Stimulated activated CD4-positive, alpha-beta T cell treated with anti-CD3 and anti-CD28 coated beads, TNF-alpha, amount 100 ng/mL, for 1 hour (primary cell): ENCODE results near the gene TXNDC15.

Source experiments
- DNase-seq, 3 donors: peaks; one replicate each; pipeline ENCODE4 v3.0.0-alpha.2; 2020; ENCODE audit warnings: low read depth in 3 of 3, low spot score in 1 of 3

TXNDC15 gene

DNA sequence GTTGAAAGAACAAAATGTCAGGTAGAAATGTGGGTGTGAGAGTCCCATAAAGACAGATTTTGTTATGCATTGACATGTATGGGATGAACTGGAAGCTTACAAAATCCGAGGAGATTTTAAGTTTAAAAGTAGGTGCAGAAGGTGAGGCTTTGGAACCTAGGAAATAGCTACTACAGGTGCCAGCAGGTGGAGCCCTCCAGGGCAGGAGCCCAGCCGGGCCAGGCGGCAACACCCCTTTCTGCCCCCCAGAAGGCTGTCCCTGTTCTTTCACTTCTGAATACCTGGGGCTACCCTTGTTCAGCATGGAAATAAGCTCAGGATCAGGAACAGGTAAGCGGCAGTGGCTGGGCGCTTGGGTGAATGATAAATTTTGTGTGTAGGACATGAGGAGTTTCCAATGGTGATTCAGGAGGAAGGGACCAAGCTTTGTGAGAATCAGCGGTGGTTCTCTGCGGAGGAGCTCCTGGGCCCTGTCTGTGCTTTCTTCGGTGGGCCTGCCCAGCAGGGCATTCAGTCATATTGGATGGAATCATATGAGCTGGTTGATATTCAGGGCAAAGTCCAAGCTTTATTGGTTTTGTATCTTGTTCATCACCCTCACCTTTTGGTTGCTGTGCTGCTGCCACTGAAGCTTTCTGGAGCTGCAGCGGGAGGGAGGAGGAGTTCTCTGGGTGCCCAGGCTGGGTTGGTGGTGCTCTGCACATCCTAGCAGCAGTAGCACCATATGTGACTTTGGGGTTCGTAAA lies 43.1 kb downstream of the TXNDC15 start:
- DNase-seq = no peak

GRCh38 chr5:134918861-134919260 lies 44.7 kb downstream of the TXNDC15 start:
- DNase-seq = no peak

DNA sequence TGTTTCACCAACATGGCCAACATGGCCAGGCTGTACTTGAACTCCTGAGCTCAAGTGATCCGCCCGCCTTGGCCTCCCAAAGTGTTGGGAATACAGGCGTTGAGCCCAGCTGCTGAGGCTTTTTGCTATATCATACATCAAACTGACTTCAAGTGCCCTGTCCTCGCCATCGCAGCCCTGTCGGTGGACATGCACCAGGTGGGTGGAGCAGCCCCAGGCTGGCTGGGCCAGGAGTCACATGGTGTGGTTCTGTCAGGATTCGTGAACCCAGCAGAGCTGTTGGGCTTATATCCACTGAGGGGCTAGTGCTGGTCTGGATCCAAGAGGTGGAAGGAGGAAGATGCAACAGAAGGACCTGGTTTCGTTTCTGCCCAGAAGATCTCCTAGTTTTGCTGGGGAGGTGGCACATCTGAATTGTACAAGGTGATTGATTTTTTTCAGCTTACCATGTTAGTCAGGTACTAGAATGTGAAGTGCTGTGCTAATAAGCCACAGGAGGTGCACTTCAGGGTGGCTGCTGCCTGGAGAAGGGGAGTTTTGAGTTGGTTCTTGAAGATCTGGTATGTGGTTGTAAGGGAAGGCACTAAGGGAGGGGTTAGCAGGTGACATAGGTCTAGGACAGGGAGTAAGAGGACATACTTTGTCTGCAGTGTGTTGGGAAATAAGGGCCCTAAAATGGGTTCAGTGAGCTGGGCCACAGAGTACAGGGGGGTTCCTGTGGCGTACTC lies 46.8 kb downstream of the TXNDC15 start:
- no peak for DNase-seq

- DNase-seq = no peak
Observed at GRCh38 chr5:134932508-134932907, 58.3 kb downstream of the TXNDC15 start.

- DNase-seq = no peak
Observed at GRCh38 chr5:134934202-134934601, 60.0 kb downstream of the TXNDC15 start.

DNA sequence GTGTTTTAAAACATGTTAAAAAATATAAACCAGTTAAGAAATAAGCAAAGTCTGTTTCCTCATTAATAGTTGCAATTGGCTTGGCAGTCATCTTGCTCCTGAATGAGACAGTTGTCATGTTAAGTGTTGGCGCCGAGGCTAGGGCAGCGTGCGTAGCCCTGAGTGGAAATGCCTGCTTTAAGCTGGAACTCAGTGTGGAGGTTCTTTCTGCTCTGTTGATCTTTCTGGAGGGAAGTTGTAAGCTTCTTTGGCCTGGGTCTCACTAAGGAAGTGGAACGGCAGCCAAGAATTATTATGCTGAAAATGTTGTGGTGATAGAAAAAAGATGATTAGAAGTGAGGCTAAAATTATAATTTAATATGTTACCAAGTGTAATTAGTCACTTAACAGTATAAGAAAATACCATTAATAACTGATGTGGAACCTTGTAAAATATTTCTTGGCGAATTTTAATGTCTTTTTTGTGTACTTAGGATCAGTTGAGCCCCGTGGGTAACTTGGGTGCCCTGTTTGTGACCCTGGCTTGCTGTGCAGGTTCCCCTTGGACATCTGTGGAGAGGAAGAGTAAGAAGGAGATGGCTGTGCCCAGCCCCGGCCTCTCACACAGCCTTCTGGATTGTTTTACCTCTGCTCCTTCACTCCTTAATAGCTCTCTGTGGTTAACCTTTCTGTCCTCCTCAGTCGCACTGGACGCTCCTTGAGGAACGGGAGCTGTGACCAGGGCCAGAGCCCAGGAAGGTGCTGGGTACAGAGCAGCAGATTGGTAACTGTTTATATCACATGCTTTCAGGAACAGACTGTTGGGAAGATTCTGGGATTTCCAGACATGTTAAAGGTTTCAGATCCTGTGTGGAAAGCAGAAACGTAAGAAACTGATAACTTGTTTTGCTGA lies 61.8 kb downstream of the TXNDC15 start:
- no peak for DNase-seq

DNA sequence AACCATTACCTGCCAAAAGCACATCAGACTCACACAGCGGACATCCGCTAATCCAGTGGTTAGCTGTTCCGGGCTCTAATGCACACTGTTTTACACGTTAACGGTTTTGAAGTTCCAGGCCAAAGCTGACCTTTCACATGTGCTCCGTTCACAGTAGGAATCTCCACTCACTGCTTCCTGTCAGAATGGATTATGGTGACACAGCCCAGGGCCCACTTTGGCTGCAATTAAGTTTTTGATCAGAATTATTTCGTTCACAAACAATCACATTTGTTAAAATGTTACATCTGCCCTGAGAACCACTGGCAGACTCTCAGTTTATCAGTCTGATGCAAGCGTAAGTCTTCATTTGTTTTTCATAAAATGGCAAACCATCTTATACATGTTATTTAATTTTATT lies 63.4 kb downstream of the TXNDC15 start:
- no peak for DNase-seq

- no peak for DNase-seq
Observed at GRCh38 chr5:134938030-134938429, 63.9 kb downstream of the TXNDC15 start.

- no peak for DNase-seq
Observed at GRCh38 chr5:134939500-134939899, 65.3 kb downstream of the TXNDC15 start.

- no peak for DNase-seq
Observed at GRCh38 chr5:134943547-134943946, 69.4 kb downstream of the TXNDC15 start.

DNA sequence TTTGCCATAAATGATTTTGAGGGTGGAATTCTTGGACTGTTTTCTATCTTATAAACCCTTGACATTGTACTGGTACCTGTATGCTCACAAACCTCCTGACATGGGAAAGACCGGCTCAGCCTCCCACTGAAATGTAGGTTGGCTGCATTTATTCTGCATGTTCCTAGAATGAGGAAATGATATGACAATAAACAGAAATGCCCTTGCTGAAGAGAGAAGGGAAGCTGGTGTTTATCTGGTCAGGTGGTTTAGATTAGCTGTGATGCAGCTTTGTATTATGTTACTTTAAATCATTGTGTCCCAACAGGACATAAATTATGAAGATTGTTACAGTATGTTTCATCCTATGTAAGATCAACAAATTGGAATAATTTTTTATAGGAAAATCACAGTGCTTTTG lies 70.5 kb downstream of the TXNDC15 start:
- DNase-seq = no peak

GRCh38 chr5:134945041-134945440 lies 70.9 kb downstream of the TXNDC15 start:
- DNase-seq = no peak

- DNase-seq = no peak
Observed at GRCh38 chr5:134948911-134949310, 74.7 kb downstream of the TXNDC15 start.

DNA sequence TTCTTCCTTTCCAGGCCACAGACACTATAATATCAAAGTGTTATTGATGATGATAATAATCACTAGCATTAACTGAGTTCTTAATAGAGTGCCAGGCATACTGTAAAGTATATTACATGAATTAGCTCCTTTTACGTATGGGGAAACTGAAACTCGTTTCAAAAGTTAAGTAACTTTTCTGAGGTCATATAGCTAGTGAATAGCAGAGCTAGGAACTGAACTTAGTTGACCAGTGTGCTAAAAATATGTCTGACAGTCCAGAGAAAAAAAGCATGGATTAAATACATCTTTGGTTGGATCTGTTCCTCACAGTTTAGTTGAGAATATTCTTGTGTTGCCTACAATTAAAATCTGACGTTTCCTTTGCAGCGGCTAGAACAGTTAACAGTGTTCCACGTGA lies 75.1 kb downstream of the TXNDC15 start:
- DNase-seq = no peak
